GM19099 (cell line): ENCODE results near the gene GRIK1.

ENCODE experiments used
- POLR2A ChIP-seq: IDR thresholded peaks from 3 replicates; pipeline ENCODE4 v1.6.1; 2011; ENCODE audit warnings: low read depth; ENCODE audit not compliant: insufficient read length; ENCODE audit errors: extremely low read depth

GRIK1 gene

GRCh38 chr21:29939924-29940275 lies at the start of gene GRIK1:
Gene GRIK1 (minus strand): TSS chr21:29939996.
- TF ChIP-seq POLR2A = no peak

DNA sequence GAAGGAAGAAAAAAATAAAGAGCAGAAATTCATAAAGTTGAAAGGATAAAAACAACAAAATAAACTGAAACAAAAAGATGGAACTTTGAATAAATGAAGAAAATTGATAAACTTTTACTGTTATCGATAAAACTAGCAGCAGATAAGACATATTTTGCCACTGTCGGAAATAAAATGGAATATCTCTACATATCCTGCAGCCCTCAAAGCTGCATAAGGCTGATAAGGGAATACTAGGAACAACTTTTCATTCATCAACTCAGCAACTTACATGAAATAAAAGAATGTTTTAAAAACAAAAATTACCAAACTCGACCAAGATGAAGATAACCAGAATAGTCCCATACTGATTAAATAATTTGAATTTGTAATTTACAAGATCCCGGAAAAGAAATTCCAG lies 48.0 kb upstream of the GRIK1 start:
- TF ChIP-seq POLR2A = no peak

- no peak for TF ChIP-seq POLR2A
Observed at GRCh38 chr21:29985866-29986265, 46.1 kb upstream of the GRIK1 start.

- no peak for TF ChIP-seq POLR2A
Observed at GRCh38 chr21:29979043-29979442, 39.2 kb upstream of the GRIK1 start.

DNA sequence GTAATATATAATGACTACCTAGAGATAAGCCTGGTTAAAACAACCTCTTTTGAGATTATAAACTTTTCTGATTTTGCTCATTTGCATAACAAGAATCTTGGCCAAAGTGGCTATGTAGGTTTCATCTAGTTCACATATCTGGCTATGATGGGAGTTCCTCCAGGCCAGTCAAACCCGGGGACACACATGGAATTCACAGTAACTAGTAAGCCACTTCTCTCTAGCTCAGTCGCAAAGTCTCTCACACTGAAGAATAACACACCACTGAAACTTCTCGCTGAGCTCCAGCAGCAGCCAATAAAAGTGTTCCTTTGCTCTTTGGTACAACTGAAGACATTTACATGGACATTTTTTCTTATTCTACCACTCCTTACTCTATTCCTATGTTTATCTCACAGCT lies 36.0 kb upstream of the GRIK1 start:
- TF ChIP-seq POLR2A = no peak

- no peak for TF ChIP-seq POLR2A
Observed at GRCh38 chr21:29973258-29973657, 33.5 kb upstream of the GRIK1 start.

- TF ChIP-seq POLR2A = no peak
Observed at GRCh38 chr21:29961291-29962027, 21.7 kb upstream of the GRIK1 start.

DNA sequence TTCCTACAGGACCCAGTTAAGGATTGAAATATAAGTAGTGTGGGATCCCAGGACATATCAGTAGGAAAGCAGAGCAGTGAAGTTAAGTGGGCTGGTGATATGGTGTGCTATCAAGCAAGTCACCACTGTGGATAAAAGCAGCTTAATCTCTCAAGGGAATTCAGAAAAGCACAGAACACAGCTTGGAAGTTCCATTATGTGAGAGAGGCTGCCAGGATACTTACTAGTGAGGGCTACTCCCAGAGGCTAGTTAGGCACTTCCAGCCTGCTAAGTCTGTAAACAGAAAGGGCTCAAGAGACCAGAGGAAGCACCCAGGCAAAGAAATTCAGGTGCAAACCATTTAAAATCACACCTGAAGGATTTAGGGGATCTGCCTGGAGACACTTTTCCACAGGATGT lies 18.8 kb upstream of the GRIK1 start:
- TF ChIP-seq POLR2A = no peak

- no peak for TF ChIP-seq POLR2A
Observed at GRCh38 chr21:29953690-29954089, 13.9 kb upstream of the GRIK1 start.

DNA sequence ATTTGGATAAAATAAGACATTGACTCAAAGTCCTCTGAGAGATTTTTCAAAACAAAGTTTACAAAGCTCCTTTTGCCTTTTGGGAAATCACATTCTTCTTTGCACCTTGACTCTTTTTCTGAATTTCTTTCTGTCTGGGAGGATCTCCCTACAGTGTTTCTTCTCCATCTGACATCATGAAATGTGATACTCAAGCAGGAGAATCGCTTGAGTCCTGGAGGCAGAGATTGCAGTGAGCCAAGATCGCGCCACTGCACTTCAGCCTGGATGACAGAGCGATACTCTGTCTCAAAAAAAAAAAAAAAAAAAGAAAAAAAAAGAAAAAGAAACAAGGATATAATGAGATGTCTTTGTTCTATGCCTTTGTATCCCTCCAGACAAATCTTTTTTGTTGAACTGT lies 13.3 kb upstream of the GRIK1 start:
- no peak for TF ChIP-seq POLR2A

DNA sequence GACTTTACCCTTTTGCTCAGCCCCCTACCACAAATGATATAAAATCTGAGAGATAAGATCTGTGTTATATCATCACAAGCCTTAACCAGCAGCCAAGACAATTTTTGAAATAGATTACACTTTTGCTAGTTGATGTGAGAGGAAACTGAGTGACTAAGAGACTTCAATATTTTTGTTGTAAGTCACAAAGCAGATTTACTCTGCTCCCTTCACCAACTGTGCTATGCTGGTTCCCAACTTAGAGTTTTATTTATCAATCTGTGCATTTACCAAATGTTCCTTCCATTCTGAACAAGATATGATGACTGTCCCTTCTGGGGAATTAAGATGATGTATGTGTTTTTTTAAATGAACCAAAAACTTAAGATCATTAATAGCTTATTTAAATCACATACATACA lies 12.1 kb upstream of the GRIK1 start:
- no peak for TF ChIP-seq POLR2A

DNA sequence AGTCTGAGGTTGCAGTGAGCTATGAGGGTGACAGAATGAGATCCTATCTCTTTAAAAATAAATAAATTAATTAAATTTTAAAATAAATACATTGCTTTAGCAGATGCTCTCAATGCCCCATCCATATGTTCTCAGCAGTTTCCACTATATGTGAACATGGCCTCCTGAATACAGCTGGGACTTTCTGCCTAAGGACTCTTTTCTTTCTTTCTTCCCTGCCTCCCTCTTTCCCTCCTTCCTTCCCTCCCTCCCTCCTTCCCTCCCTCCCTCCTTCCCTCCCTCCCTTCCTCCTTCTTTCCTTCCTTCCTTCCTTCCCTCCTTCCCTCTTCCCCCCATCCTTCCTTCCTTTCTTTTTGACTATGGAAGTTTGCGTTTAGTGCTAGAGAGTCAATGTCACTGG lies 10.2 kb upstream of the GRIK1 start:
- TF ChIP-seq POLR2A = no peak

DNA sequence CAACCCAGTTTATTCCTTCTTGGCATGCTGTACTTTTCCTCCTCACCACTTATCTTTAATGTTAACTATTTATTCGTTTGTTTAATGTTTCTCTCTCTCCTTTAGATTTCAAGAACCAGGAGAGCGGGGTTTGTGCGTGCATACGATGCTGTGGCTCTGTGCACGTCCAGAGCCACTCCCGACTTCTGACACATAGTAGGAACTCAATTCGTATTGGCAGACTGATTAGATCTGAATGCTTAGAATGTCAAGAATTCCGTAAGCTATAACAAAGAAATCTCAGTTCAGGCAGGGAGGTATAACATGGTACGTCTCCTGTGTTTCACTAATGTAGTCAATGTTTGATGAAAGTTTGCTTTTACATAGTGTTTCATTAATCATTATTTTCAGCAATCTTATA lies 7.3 kb upstream of the GRIK1 start:
- TF ChIP-seq POLR2A = no peak

DNA sequence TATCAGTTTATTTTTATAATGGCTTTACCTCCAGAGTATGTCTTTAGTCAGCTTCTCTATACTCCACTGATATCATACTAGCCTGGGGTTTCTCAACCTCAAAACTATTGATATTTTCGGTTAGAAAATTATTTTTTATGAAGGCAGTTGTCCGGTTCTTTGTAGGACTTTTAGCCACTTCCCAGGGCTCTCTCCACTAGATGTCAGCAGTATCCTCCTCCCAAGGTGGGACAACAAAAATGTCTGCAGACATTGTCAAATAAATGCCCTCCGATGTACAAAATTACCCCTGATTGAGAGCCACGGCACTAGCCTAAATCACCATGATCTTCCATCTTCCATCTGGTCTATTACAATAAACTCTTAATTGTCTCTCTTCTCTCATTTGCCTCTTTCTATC lies 4.1 kb upstream of the GRIK1 start:
- no peak for TF ChIP-seq POLR2A

- TF ChIP-seq POLR2A = no peak
Observed at GRCh38 chr21:29942034-29942433, 2.2 kb upstream of the GRIK1 start.

DNA sequence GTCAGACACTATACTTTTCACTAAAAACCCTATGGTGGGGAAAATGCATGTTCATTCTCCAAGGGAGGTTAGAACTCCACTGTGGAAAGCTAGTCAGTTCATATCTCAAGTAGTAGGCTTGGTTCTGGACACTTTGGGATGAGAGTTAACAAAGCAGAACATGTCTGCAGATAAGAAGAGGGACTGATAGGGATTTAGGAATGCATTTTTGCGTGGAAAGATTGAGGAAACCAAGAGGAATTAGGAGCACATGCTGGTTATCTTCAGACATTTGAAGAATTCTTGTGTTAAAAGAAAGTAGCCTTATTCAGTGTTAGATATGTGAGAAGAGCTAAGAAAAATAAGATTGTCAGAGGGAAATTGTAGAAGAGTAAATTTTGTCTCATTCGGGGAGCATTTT lies 1.2 kb upstream of the GRIK1 start:
- TF ChIP-seq POLR2A = no peak

- TF ChIP-seq POLR2A = no peak
Observed at GRCh38 chr21:29940361-29940760, 565 bp upstream of the GRIK1 start.
